PFSK-1 (cell line): ENCODE data around the gene PODXL2.

Experiments used
- POLR2AphosphoS5 ChIP-seq: IDR thresholded peaks from 2 replicates; pipeline ENCODE4 v1.6.1; 2012; ENCODE audit warnings: low read depth, mild to moderate bottlenecking, control low read depth, low read length, moderate library complexity
- TAF1 ChIP-seq: IDR thresholded peaks from 2 replicates; pipeline ENCODE4 v1.6.1; 2012; ENCODE audit warnings: low read length, control low read depth, borderline replicate concordance; ENCODE audit not compliant: insufficient read depth
- TF ChIP-seq, protein P1 (sequence below), 2 experiments: IDR thresholded peaks; 2 replicates each; pipeline versions ENCODE4 v1.6.1 to v1.8.0; 2011 to 2012; ENCODE audit warnings: low read depth in 2 of 2, low read length in 2 of 2, control low read depth in 1 of 2, inconsistent platforms in 1 of 2, mild to moderate bottlenecking in 1 of 2, moderate library complexity in 1 of 2; ENCODE audit not compliant: insufficient read depth in 1 of 2

DNA sequence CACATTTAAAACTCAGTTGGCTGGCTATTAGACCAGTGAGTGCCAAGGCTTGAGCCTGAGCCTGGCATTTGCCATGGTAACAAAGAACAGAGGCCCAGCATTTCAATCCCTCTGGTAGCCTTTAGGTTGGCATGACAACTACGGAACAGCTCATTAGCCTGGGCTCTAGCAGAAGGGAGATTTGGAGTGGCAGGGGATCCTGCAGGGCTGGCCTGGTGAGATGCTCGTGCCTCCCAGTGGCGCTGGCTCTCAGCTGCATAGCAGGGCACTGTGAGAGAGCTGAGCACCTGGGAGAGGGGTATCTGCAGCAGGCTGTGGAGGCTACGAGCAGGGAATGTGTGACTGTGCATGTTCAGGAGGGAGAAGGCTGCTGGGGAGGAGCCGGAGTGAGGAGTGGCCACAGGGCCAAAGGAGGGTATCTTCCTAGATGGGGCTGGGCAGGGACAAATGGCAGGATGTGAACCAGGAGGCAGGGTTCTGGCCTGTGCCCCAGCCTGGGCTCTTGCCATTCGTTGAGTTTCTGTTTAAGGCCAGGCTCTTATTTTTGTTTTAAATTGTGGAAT lies 38.2 kb downstream of the PODXL2 start:
- TF ChIP-seq, protein P1, sequence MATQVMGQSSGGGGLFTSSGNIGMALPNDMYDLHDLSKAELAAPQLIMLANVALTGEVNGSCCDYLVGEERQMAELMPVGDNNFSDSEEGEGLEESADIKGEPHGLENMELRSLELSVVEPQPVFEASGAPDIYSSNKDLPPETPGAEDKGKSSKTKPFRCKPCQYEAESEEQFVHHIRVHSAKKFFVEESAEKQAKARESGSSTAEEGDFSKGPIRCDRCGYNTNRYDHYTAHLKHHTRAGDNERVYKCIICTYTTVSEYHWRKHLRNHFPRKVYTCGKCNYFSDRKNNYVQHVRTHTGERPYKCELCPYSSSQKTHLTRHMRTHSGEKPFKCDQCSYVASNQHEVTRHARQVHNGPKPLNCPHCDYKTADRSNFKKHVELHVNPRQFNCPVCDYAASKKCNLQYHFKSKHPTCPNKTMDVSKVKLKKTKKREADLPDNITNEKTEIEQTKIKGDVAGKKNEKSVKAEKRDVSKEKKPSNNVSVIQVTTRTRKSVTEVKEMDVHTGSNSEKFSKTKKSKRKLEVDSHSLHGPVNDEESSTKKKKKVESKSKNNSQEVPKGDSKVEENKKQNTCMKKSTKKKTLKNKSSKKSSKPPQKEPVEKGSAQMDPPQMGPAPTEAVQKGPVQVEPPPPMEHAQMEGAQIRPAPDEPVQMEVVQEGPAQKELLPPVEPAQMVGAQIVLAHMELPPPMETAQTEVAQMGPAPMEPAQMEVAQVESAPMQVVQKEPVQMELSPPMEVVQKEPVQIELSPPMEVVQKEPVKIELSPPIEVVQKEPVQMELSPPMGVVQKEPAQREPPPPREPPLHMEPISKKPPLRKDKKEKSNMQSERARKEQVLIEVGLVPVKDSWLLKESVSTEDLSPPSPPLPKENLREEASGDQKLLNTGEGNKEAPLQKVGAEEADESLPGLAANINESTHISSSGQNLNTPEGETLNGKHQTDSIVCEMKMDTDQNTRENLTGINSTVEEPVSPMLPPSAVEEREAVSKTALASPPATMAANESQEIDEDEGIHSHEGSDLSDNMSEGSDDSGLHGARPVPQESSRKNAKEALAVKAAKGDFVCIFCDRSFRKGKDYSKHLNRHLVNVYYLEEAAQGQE (IDR thresholded peaks at IDR 0.05; ENCODE audit: insufficient read depth in 1 of 2, low read depth in 2 of 2, low read length in 2 of 2) = no peak
- TF ChIP-seq TAF1 (no peak), POLR2AphosphoS5 (no peak)
